ENCODE measurements around the gene ROR1.
"Not testable (repeated sequence)": the region's sequence is repeated elsewhere in the genome, so short reads cannot be mapped to it uniquely, and the experiment has no call there.

Gene ROR1

GRCh38 chr1:64072089-64072793 is 298.4 kb downstream of the ROR1 start:
- DNase-seq, result peak; percentile 44

GRCh38 chr1:64073705-64074104 is 299.9 kb downstream of the ROR1 start:
- DNase-seq, result peak; percentile 18

GRCh38 chr1:64074767-64075166 is 300.9 kb downstream of the ROR1 start:
- no peak for DNase-seq

GRCh38 chr1:64077281-64077940 is 303.6 kb downstream of the ROR1 start:
- DNase-seq, result no peak

- peak; percentile 79 for DNase-seq
These were observed 307.2 kb downstream of the ROR1 start for GRCh38 chr1:64080941-64081562.

- DNase-seq, result peak; percentile 93
These were observed 308.6 kb downstream of the ROR1 start for GRCh38 chr1:64082459-64082858.

GRCh38 chr1:64084451-64084850 is 310.6 kb downstream of the ROR1 start:
- no peak for DNase-seq

- DNase-seq, result peak; percentile 70
These were observed 314.0 kb downstream of the ROR1 start for GRCh38 chr1:64087768-64088167.

GRCh38 chr1:64090436-64090835 is 316.6 kb downstream of the ROR1 start:
- DNase-seq, result no peak

GRCh38 chr1:64092851-64093371 is 319.1 kb downstream of the ROR1 start:
- no peak for DNase-seq

- DNase-seq, result no peak
These were observed 320.1 kb downstream of the ROR1 start for GRCh38 chr1:64093941-64094340.

- no peak for DNase-seq
These were observed 322.0 kb downstream of the ROR1 start for GRCh38 chr1:64095832-64096231.

- no peak for DNase-seq
These were observed 324.0 kb downstream of the ROR1 start for GRCh38 chr1:64097859-64098258.

GRCh38 chr1:64098436-64098835 is 324.6 kb downstream of the ROR1 start:
- DNase-seq, result no peak

- no peak for DNase-seq
These were observed 325.2 kb downstream of the ROR1 start for GRCh38 chr1:64098846-64099582.

GRCh38 chr1:64100791-64101190 is 327.0 kb downstream of the ROR1 start:
- no peak for DNase-seq

GRCh38 chr1:64104585-64104984 is 330.8 kb downstream of the ROR1 start:
- DNase-seq, result not testable (repeated sequence)

- DNase-seq, result no peak
These were observed 333.3 kb downstream of the ROR1 start for GRCh38 chr1:64107118-64107519.

GRCh38 chr1:64107632-64108031 is 333.8 kb downstream of the ROR1 start:
- no peak for DNase-seq

GRCh38 chr1:64110924-64111777 is 337.3 kb downstream of the ROR1 start:
- peak; percentile 32 for DNase-seq

- DNase-seq, result peak; percentile 75
These were observed 338.0 kb downstream of the ROR1 start for GRCh38 chr1:64111787-64112186.

GRCh38 chr1:64112281-64112680 is 338.5 kb downstream of the ROR1 start:
- peak; percentile 83 for DNase-seq

Data from EL (cell line).